Testis (tissue), 2 donors: ENCODE data around the gene THRSP.

Experiments used
- POLR2A ChIP-seq: fragments of 450-650 bp; IDR thresholded peaks from one replicate; pipeline ENCODE4 v1.6.1; 2017; ENCODE audit warnings: antibody characterized with exemption, mild to moderate bottlenecking, moderate library complexity
- TF ChIP-seq, protein P1 (sequence below), 3 experiments: fragments of 450-650 bp in 2 of 3; fragments of 200-600 bp in 1 of 3; sonication (generic) in 1 of 3; IDR thresholded peaks; one replicate each; pipeline ENCODE4 v1.5.1; 2016 to 2019; ENCODE audit warnings: antibody characterized with exemption in 3 of 3, mild to moderate bottlenecking in 2 of 3, moderate library complexity in 1 of 3

GRCh38 chr11:78112582-78113275, 49.1 kb downstream of the THRSP start:
- TF ChIP-seq, protein P1, sequence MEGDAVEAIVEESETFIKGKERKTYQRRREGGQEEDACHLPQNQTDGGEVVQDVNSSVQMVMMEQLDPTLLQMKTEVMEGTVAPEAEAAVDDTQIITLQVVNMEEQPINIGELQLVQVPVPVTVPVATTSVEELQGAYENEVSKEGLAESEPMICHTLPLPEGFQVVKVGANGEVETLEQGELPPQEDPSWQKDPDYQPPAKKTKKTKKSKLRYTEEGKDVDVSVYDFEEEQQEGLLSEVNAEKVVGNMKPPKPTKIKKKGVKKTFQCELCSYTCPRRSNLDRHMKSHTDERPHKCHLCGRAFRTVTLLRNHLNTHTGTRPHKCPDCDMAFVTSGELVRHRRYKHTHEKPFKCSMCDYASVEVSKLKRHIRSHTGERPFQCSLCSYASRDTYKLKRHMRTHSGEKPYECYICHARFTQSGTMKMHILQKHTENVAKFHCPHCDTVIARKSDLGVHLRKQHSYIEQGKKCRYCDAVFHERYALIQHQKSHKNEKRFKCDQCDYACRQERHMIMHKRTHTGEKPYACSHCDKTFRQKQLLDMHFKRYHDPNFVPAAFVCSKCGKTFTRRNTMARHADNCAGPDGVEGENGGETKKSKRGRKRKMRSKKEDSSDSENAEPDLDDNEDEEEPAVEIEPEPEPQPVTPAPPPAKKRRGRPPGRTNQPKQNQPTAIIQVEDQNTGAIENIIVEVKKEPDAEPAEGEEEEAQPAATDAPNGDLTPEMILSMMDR (IDR thresholded peaks at IDR 0.05) = no peak
- TF ChIP-seq POLR2A = no peak
